Natural killer cell (primary cell): ENCODE results near the gene SARDH. TPM values are rescaled to one million over a fixed set of nuclear protein-coding genes. Genes with fewer than 3 reads are reported as not detected.

Source experiments
- ATAC-seq, 3 donors: fragments of 150-1000 bp in 2 of 3; fragments of 200-7000 bp in 1 of 3; cut with Tn5 transposase; 1 replicate in 1 of 3; 2 replicates in 2 of 3; pipeline ENCODE4 v1.10.0; 2021; ENCODE audit warnings: mild to moderate bottlenecking in 2 of 3, moderate library complexity in 2 of 3
- DNase-seq, 2 donors: peaks; one replicate each; pipeline versions ENCODE4 v3.0.0 to v3.0.0-alpha.2; 2013 to 2021; ENCODE audit warnings: mixed read lengths in 1 of 2
- H3K27ac ChIP-seq: one replicate; pipeline ENCODE4 v1.5.1; 2013; ENCODE audit warnings: mild to moderate bottlenecking, low read length
- H3K27me3 ChIP-seq: one replicate; pipeline ENCODE4 v1.6.1; 2013; ENCODE audit warnings: low read length; ENCODE audit not compliant: control insufficient read depth, insufficient read depth
- H3K36me3 ChIP-seq: one replicate; pipeline ENCODE4 v1.6.1; 2013; ENCODE audit warnings: low read length; ENCODE audit not compliant: control insufficient read depth, insufficient read depth
- H3K4me1 ChIP-seq: one replicate; pipeline ENCODE4 v1.6.1; 2013; ENCODE audit warnings: low read length; ENCODE audit not compliant: control insufficient read depth, insufficient read depth
- H3K4me3 ChIP-seq: one replicate; pipeline ENCODE4 v1.5.1; 2013; ENCODE audit warnings: low read length
- H3K9me3 ChIP-seq: one replicate; pipeline ENCODE4 v1.6.1; 2013; ENCODE audit warnings: low read length; ENCODE audit not compliant: control insufficient read depth, insufficient read depth
- H3K27ac Mint-ChIP-seq, 2 donors: one replicate each; pipeline ENCODE4 v1.8.0; 2022; ENCODE audit warnings: mild to moderate bottlenecking in 2 of 2, mixed read lengths in 2 of 2, moderate library complexity in 1 of 2
- H3K27me3 Mint-ChIP-seq, 2 donors: one replicate each; pipeline ENCODE4 v1.8.0; 2022; ENCODE audit warnings: low read depth in 2 of 2, mixed read lengths in 2 of 2
- H3K36me3 Mint-ChIP-seq: one replicate; pipeline ENCODE4 v1.8.0; 2022; ENCODE audit warnings: mixed read lengths
- H3K4me1 Mint-ChIP-seq, 2 donors: one replicate each; pipeline ENCODE4 v1.8.0; 2022; ENCODE audit warnings: mixed read lengths in 2 of 2
- H3K4me3 Mint-ChIP-seq: one replicate; pipeline ENCODE4 v1.8.0; 2022; ENCODE audit warnings: mild to moderate bottlenecking, moderate library complexity, mixed read lengths
- H3K9me3 Mint-ChIP-seq, 2 donors: one replicate each; pipeline ENCODE4 v1.8.0; 2022; ENCODE audit warnings: mixed read lengths in 2 of 2
- WGBS: methylation state at CpG from one replicate; pipeline ENCODE4 v1.1.7; 2013; ENCODE audit warnings: missing lambda C conversion rate; ENCODE audit not compliant: insufficient coverage; 5-methylcytosine and 5-hydroxymethylcytosine counted together
- intact Hi-C: fragments of 100-400 bp; cut with micrococcal nuclease; formaldehyde crosslinking; loops from one replicate; pipeline ENCODE4 v1.14.2; 2022
- total RNA-seq, 4 donors: library from RNA; stranded (reverse); fragments of 120-200 nt in 1 of 4; gene quantifications; one replicate each; pipeline versions ENCODE4 v1.2.3 to v1.2.4, GENCODE V29; 2013 to 2022
- TF ChIP-seq, protein P1 (sequence below): fragments of 200-600 bp; IDR thresholded peaks from one replicate; pipeline ENCODE4 v1.8.0; 2022; ENCODE audit warnings: antibody characterized with exemption

SARDH gene
- total RNA-seq, 3 donors from 2014 or later (not counting 1 experiment from before 2014, with no cell fraction given), result 2.2 to 6.8 (median 4.1) TPM

DNA sequence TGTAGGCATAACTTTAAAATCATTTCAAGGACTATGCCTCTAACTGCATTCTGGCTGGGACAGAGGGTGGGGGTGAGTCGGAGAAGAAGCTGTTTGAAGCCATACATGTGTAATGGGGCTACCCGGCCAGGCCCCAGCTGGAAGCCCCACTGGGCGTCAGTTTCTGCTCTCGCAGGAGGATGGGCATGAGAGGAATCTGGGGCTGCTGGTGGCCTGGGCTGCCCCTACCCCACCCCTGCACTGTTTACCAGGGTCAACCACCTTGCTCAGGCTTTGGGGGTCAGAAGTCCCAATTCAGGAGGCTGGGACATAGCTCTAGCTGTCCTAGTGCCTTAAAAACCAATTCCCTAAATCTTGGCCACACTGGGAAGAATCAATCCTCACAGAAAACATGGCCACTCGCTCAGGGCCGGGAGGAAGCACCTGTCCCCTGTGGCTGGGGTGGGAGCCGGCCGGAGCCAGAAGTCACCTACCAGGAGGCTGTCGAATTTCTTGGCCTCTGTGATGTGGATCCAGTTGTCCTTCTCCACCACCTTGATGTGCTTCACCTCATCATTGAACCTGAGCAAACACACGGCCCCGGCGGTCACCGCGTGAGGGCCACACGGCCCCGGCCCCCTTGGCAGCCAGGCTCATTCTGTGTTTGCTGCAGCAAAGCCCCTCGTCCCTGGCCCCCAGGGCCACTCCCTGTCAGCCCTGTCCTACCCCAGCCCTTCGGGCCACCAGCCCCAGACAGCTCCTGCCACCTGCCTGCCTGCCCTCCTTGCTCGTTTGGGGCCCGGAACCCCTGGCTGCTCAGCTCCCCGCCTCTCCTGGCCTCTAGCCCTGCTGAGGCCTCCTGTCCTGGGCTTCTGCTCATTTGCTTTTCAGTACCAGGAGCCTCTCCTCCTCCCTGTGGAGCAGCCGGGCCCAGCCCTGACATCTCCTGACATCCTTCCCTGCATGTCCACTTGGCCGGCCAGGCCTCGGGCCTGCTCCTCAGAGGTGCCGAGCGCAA lies 33.6 kb upstream of the SARDH start:
- no peak for ATAC-seq
- peak in 1 of 2 donors; percentile 11 for DNase-seq
- intact Hi-C loops, result no loop called here
- 87% methylated on average over 26 of the region's 26 CpGs for WGBS
- TF ChIP-seq, protein P1, sequence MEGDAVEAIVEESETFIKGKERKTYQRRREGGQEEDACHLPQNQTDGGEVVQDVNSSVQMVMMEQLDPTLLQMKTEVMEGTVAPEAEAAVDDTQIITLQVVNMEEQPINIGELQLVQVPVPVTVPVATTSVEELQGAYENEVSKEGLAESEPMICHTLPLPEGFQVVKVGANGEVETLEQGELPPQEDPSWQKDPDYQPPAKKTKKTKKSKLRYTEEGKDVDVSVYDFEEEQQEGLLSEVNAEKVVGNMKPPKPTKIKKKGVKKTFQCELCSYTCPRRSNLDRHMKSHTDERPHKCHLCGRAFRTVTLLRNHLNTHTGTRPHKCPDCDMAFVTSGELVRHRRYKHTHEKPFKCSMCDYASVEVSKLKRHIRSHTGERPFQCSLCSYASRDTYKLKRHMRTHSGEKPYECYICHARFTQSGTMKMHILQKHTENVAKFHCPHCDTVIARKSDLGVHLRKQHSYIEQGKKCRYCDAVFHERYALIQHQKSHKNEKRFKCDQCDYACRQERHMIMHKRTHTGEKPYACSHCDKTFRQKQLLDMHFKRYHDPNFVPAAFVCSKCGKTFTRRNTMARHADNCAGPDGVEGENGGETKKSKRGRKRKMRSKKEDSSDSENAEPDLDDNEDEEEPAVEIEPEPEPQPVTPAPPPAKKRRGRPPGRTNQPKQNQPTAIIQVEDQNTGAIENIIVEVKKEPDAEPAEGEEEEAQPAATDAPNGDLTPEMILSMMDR, result no peak
- H3K36me3 Mint-ChIP-seq, result no peaks in the 10 kb centered on the region
- H3K4me1 ChIP-seq, result no peaks in the 10 kb centered on the region
- no peaks in the 10 kb centered on the region for H3K27me3 Mint-ChIP-seq
- no peak overlapping the region for H3K27ac Mint-ChIP-seq
- H3K36me3 ChIP-seq, result peaks cover 2% of the 10 kb centered on the region
- no peaks in the 10 kb centered on the region for H3K4me1 Mint-ChIP-seq
- H3K4me3 Mint-ChIP-seq, result no peak overlapping the region
- no peak overlapping the region for H3K27ac ChIP-seq
- peaks cover 7% of the 10 kb centered on the region for H3K9me3 ChIP-seq
- H3K27me3 ChIP-seq, result no peaks in the 10 kb centered on the region
- no peak overlapping the region for H3K4me3 ChIP-seq
- peaks cover 2 to 5% of the 10 kb centered on the region in 2 donors for H3K9me3 Mint-ChIP-seq

DNA sequence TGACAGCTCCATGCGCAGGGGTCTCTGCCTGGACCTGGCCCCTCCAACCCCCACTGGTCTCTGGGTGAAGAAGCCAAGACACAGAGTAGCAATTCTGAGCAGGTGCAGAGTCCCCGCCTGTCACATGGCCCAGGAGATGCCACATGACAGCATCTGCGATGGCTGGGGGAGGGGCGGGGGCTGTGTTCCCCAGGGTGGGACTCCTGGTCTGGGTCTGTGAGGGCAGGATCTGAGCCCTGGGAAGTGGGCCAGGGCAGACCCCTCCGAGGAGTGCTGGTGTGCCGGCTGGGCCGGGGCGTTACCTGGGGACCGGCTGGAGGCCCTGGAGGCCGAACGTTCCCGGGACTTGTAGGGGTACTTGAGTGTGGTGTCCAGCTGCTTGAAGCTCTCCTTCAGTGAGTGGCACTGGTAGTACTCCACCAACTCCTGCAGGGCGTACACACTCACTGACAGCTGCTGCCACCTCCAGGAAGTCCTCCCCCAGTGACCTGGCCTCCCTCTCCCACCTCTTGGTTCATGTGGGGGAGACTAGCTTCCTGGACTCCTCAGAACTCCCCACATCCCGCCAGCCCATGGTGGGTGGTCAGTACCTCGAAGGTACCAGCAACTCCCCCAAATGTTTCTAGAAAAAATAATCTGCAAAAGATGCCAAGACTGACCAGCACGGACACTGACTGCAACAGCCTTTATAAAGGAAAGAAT lies 32.1 kb upstream of the SARDH start:
- H3K9me3 ChIP-seq, result peaks cover 7% of the 10 kb centered on the region
- no peak overlapping the region for H3K4me3 Mint-ChIP-seq
- no peak for ATAC-seq
- H3K27ac Mint-ChIP-seq, result no peak overlapping the region
- H3K27me3 Mint-ChIP-seq, result no peaks in the 10 kb centered on the region
- peaks cover 4 to 6% of the 10 kb centered on the region in 2 donors for H3K9me3 Mint-ChIP-seq
- peak in 1 of 2 donors; percentile 13 for DNase-seq
- intact Hi-C loops, result no loop called here
- H3K27ac ChIP-seq, result no peak overlapping the region
- WGBS, result 92% methylated on average over 16 of the region's 16 CpGs
- H3K4me1 Mint-ChIP-seq, result no peaks in the 10 kb centered on the region
- no peaks in the 10 kb centered on the region for H3K27me3 ChIP-seq
- TF ChIP-seq, protein P1, result no peak
- H3K4me1 ChIP-seq, result no peaks in the 10 kb centered on the region
- peaks cover 7% of the 10 kb centered on the region for H3K36me3 Mint-ChIP-seq
- no peak overlapping the region for H3K4me3 ChIP-seq
- peaks cover 2% of the 10 kb centered on the region for H3K36me3 ChIP-seq

DNA sequence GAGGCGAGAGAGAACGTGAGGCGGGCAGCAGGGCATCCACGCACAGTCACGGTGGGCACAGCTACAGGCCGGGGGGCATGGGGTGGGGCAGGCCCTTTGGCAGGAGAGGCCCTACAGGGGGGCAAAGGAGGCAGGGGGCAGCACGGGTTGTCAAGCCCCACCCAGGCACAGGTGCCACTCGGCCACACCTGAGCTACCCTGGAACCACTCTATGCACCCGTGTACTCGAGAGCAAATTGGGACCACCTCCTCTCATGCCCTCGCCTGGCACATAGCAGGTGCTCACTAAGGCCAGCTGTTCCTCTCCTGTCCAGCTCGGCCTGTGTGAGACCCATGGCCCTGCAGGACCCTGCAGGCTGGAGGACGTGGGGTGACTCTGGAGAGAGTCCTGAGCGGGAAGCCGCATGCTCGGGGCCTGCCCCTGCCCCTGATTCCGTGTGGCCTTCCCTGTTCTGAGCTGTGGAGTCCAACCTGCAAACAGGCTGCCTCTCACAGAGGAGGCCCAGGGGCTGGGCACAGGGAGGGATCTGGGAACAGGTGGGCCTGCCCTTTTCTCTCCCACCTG lies 31.4 kb upstream of the SARDH start:
- TF ChIP-seq, protein P1, result no peak
- no peak overlapping the region for H3K27ac Mint-ChIP-seq
- WGBS, result 92% methylated on average over 17 of the region's 17 CpGs
- intact Hi-C loops, result no loop called here
- H3K9me3 Mint-ChIP-seq, result peaks cover 4 to 6% of the 10 kb centered on the region in 2 donors
- H3K4me1 Mint-ChIP-seq, result no peaks in the 10 kb centered on the region
- no peaks in the 10 kb centered on the region for H3K27me3 Mint-ChIP-seq
- peaks cover 9% of the 10 kb centered on the region for H3K36me3 Mint-ChIP-seq
- H3K4me1 ChIP-seq, result no peaks in the 10 kb centered on the region
- H3K36me3 ChIP-seq, result peaks cover 2% of the 10 kb centered on the region
- peak in 1 of 3 donors; percentile 28 for ATAC-seq
- H3K27ac ChIP-seq, result no peak overlapping the region
- no peak overlapping the region for H3K4me3 Mint-ChIP-seq
- H3K27me3 ChIP-seq, result no peaks in the 10 kb centered on the region
- no peak overlapping the region for H3K4me3 ChIP-seq
- H3K9me3 ChIP-seq, result peaks cover 7% of the 10 kb centered on the region
- peak in 1 of 2 donors; percentile 11 for DNase-seq
